Fibroblast of the aortic adventitia (primary cell): ENCODE measurements around the gene ZNF407. TPM values are rescaled to one million over a fixed set of nuclear protein-coding genes. Genes with fewer than 3 reads are reported as not detected.

Source experiments
- DNase-seq: peaks from one replicate; pipeline ENCODE4 v3.0.0-alpha.2; 2010; ENCODE audit warnings: low read depth
- H3K4me3 ChIP-seq: 2 replicates; pipeline ENCODE4 v1.5.1; 2011; ENCODE audit warnings: low read depth, mild to moderate bottlenecking, control low read depth, low read length, moderate library complexity
- CTCF ChIP-seq: IDR thresholded peaks from 2 replicates; pipeline ENCODE4 v1.5.1; 2011; ENCODE audit warnings: mild to moderate bottlenecking, low read length, control low read depth, inconsistent platforms; ENCODE audit not compliant: insufficient read depth
- total RNA-seq: library from RNA; depleted of rRNA; stranded (reverse); fragments of >200 nt; gene quantifications from 2 replicates; pipeline ENCODE4 v1.2.3, GENCODE V29; 2012; ENCODE audit warnings: low replicate concordance

Gene ZNF407
- total RNA-seq, 1 donor: 21.7 TPM

GRCh38 chr18:74996055-74996454 is 398.4 kb downstream of the ZNF407 start:
- DNase-seq: no peak
- TF ChIP-seq CTCF: no peak
- no peak overlapping the region for H3K4me3 ChIP-seq

GRCh38 chr18:74996996-74997395 is 399.3 kb downstream of the ZNF407 start:
- TF ChIP-seq CTCF: no peak
- no peak overlapping the region for H3K4me3 ChIP-seq
- DNase-seq: no peak

GRCh38 chr18:75000920-75001319 is 403.2 kb downstream of the ZNF407 start:
- DNase-seq: no peak
- H3K4me3 ChIP-seq: no peak overlapping the region
- TF ChIP-seq CTCF: no peak

- no peak overlapping the region for H3K4me3 ChIP-seq
- peak; percentile 84 for DNase-seq
- no peak for TF ChIP-seq CTCF
Measured at GRCh38 chr18:75003039-75003438, 405.4 kb downstream of the ZNF407 start.

GRCh38 chr18:75003764-75004690 is 406.4 kb downstream of the ZNF407 start:
- DNase-seq: peak; percentile 69
- no peak overlapping the region for H3K4me3 ChIP-seq
- no peak for TF ChIP-seq CTCF

GRCh38 chr18:75005626-75006025 is 408.0 kb downstream of the ZNF407 start:
- peak; percentile 59 for DNase-seq
- TF ChIP-seq CTCF: no peak
- no peak overlapping the region for H3K4me3 ChIP-seq

- H3K4me3 ChIP-seq: no peak overlapping the region
- no peak for DNase-seq
- no peak for TF ChIP-seq CTCF
Measured at GRCh38 chr18:75008186-75008585, 410.5 kb downstream of the ZNF407 start.
